Measurements from ENCODE around the gene CD4. TPM values are rescaled to one million over a fixed set of nuclear protein-coding genes. Genes with fewer than 3 reads are reported as not detected.

CD4 gene
- total and polyA plus RNA-seq, 2 of the 4 experiments (the other 2 are of a cell fraction), result 5.7 to 15.0 TPM

DNA sequence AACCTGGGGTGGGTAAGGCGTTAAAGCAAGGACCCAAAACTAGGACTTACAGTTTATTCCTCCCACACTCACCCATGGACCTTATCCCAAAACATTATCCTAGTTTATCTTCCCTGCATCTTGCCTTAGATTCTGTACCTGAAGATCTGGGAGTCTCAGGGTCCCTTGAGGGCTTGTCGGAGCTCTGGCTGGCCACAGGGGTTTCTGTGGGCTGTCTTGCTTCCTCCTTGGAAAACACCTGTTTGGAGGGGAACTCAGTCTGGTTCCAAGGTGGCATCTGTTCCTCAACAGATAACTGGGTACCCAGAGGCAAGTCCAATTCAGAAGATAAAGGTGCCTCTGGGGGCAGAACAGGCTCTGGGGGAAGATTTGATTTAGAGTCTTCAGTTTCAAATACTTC, 60.1 kb downstream of the CD4 start:
- H4K20me1 ChIP-seq (ENCODE audit: insufficient read depth, low read length), result peaks cover 12% of the 10 kb centered on the region
- H3K9me3 ChIP-seq (ENCODE audit: control insufficient read depth, insufficient read depth, low read length), result no peaks in the 10 kb centered on the region
- H3K4me2 ChIP-seq (ENCODE audit: low read depth, low read length), result no peak overlapping the region
- intact Hi-C loops (cut with micrococcal nuclease), result no loop called here
- CTCF ChIA-PET, result no interaction called here
- H3K4ac ChIP-seq (ENCODE audit: low read depth, low read length), result no peak overlapping the region
- no peak overlapping the region for H4K5ac ChIP-seq (ENCODE audit: low read depth, low read length)
- no peak overlapping the region for H2AK9ac ChIP-seq (replicated peaks; ENCODE audit: low read depth, low read length, poor library complexity)
- no peak overlapping the region for H3K14ac ChIP-seq (replicated peaks; ENCODE audit: low read depth, low read length)
- POLR2A ChIA-PET (ENCODE audit: unreplicated experiment), result no interaction called here
- no peak overlapping the region for H4K91ac ChIP-seq (ENCODE audit: insufficient read depth, low read depth, low read length)
- H3K9me1 ChIP-seq (ENCODE audit: insufficient read depth, low read length), result no peaks in the 10 kb centered on the region
- no peak overlapping the region for H3K18ac ChIP-seq (ENCODE audit: low read depth, low read length)
- H2BK20ac ChIP-seq (ENCODE audit: low read depth, low read length), result no peak overlapping the region
- no peak overlapping the region for H2AK5ac ChIP-seq (ENCODE audit: low read depth, low read length)
- no peak overlapping the region for H2BK120ac ChIP-seq (ENCODE audit: low read depth, low read length)
- no peak overlapping the region for H3K23ac ChIP-seq (ENCODE audit: low read depth, low read length)
- dilution Hi-C loops (cut with HindIII; ENCODE audit: low sequenced_read_pairs, unreplicated experiment), result no loop called here
- H3K56ac ChIP-seq (ENCODE audit: extremely low read depth, insufficient read depth, low read length), result no peak overlapping the region
- H4K8ac ChIP-seq (ENCODE audit: low read depth in 2 of 2, low read length in 2 of 2), result no peak overlapping the region
- BruUV-seq (replicated peaks), result no TSS peak
- TF ChIP-seq FOS (IDR thresholded peaks at IDR 0.05; ENCODE audit: low read depth, low read length), result no peak
- no peak for TF ChIP-seq MAFK (IDR thresholded peaks at IDR 0.05; ENCODE audit: low read depth, low read length)
- no peak for TF ChIP-seq RCOR1 (IDR thresholded peaks at IDR 0.05; ENCODE audit: insufficient replicate concordance, low read length)
- no peak for TF ChIP-seq MAZ (IDR thresholded peaks at IDR 0.05; ENCODE audit: borderline replicate concordance, low read depth, low read length)
- no peak for TF ChIP-seq ELK1 (IDR thresholded peaks at IDR 0.05; ENCODE audit: borderline replicate concordance, low read depth, low read length)
- TF ChIP-seq RAD21 (IDR thresholded peaks at IDR 0.05; ENCODE audit: low read length), result no peak
- TF ChIP-seq RFX5 (IDR thresholded peaks at IDR 0.05; ENCODE audit: low read depth, low read length), result no peak
- TF ChIP-seq CTCF (conservative IDR thresholded peaks at IDR 0.05; ENCODE audit: low read depth, low read length), result no peak
- no peak for TF ChIP-seq CHD1 (IDR thresholded peaks at IDR 0.05; ENCODE audit: low read depth, low read length)
- TF ChIP-seq SMC3 (IDR thresholded peaks at IDR 0.05; ENCODE audit: low read depth, low read length), result no peak
- TF ChIP-seq MXI1 (IDR thresholded peaks at IDR 0.05; ENCODE audit: borderline replicate concordance, low read depth, low read length), result no peak
- TF ChIP-seq, protein P1, sequence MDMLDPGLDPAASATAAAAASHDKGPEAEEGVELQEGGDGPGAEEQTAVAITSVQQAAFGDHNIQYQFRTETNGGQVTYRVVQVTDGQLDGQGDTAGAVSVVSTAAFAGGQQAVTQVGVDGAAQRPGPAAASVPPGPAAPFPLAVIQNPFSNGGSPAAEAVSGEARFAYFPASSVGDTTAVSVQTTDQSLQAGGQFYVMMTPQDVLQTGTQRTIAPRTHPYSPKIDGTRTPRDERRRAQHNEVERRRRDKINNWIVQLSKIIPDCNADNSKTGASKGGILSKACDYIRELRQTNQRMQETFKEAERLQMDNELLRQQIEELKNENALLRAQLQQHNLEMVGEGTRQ (IDR thresholded peaks at IDR 0.05; ENCODE audit: low read depth, low read length), result no peak
- H3K4me1 ChIP-seq (ENCODE audit: control insufficient read depth, insufficient read depth, low read length), result peaks cover 5% of the 10 kb centered on the region
- H3K27ac ChIP-seq (ENCODE audit: insufficient read depth, low read length), result no peak overlapping the region
- no peak overlapping the region for H3K4me3 ChIP-seq (ENCODE audit: insufficient read depth, low read depth, low read length)
- no peaks in the 10 kb centered on the region for H3K27me3 ChIP-seq (ENCODE audit: control insufficient read depth, insufficient read depth, low read length)
- ATAC-seq (ENCODE audit: low read depth), result no peak
- in situ Hi-C loops (cut with MboI; ENCODE audit: low sequenced_read_pairs), result no loop called here
- peaks cover 17 to 38% of the 10 kb centered on the region in 2 experiments for H3K79me1 ChIP-seq (ENCODE audit: low read depth in 1 of 2, low read length in 2 of 2)
- peaks cover 38% of the 10 kb centered on the region for H3K36me3 ChIP-seq (ENCODE audit: control insufficient read depth, insufficient read depth, low read length)
- no peak overlapping the region for H3K9ac ChIP-seq (ENCODE audit: low read depth, low read length)
- H2AFZ ChIP-seq (replicated peaks; ENCODE audit: low read length, poor library complexity), result no peak overlapping the region
- WGBS, 2 experiments (ENCODE audit: extremely low coverage in 2 of 2, insufficient read length in 1 of 2), result no CpG with 5 or more reads among the region's 2 CpGs
- no peak overlapping the region for H2BK5ac ChIP-seq (ENCODE audit: low read depth, low read length, poor library complexity, severe bottlenecking)
- no peak overlapping the region for H2BK15ac ChIP-seq (ENCODE audit: low read depth, low read length)
- no peak for DNase-seq
